ENCODE measurements around the gene ZBTB40.

GRCh38 chr1:22512873-22513272 is 61.2 kb downstream of the ZBTB40 start:
- TF ChIP-seq CTCF (IDR thresholded peaks at IDR 0.05) (no peak), POLR2A (IDR thresholded peaks at IDR 0.05) (no peak), EP300 (IDR thresholded peaks at IDR 0.05) (no peak)

Measured in ovary (tissue), 3 donors.